ENCODE results near the gene SLC2A9. TPM values are rescaled to one million over a fixed set of nuclear protein-coding genes. Genes with fewer than 3 reads are reported as not detected.

SLC2A9 gene
- total RNA-seq, 2 experiments from 2014 or later, result not detected

DNA sequence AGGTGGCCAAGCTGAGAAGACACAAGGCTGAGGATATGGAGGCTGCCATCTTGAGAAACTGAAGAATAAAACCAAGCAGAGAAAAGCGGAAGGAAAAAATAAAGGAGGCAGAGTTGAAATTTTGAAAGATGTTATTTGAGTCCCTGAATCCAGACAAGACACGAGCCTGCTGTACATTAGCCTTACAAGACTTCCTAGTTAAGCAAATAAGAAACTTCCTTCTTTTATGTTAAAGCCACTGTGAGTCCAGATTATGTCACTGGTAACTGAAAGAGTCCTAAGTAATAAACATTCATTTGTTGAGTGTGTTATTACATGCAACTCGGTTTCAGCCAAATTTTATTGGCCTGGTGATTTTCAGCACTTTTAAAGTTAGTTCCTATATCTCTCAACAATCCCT, 209.5 kb downstream of the SLC2A9 start:
- H2AFZ ChIP-seq (ENCODE audit: low read length), result no peak overlapping the region
- CTCF ChIA-PET (ENCODE audit: unreplicated experiment), result no interaction called here
- no peaks in the 10 kb centered on the region for H3K9me2 ChIP-seq (ENCODE audit: insufficient read depth, low read length)
- TF ChIP-seq EZH2phosphoT487 (IDR thresholded peaks at IDR 0.05; ENCODE audit: borderline replicate concordance, low read depth, low read length), result no peak
- TF ChIP-seq, protein P1, sequence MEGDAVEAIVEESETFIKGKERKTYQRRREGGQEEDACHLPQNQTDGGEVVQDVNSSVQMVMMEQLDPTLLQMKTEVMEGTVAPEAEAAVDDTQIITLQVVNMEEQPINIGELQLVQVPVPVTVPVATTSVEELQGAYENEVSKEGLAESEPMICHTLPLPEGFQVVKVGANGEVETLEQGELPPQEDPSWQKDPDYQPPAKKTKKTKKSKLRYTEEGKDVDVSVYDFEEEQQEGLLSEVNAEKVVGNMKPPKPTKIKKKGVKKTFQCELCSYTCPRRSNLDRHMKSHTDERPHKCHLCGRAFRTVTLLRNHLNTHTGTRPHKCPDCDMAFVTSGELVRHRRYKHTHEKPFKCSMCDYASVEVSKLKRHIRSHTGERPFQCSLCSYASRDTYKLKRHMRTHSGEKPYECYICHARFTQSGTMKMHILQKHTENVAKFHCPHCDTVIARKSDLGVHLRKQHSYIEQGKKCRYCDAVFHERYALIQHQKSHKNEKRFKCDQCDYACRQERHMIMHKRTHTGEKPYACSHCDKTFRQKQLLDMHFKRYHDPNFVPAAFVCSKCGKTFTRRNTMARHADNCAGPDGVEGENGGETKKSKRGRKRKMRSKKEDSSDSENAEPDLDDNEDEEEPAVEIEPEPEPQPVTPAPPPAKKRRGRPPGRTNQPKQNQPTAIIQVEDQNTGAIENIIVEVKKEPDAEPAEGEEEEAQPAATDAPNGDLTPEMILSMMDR (conservative IDR thresholded peaks at IDR 0.05; ENCODE audit: low read length), result no peak
- H3K79me2 ChIP-seq (ENCODE audit: insufficient read depth, low read depth, low read length), result no peaks in the 10 kb centered on the region
- no peak overlapping the region for H3K4me3 ChIP-seq (ENCODE audit: low read depth, low read length, poor library complexity, severe bottlenecking)
- BruUV-seq (replicated peaks), result no TSS peak
- no peak overlapping the region for H3K4me2 ChIP-seq (ENCODE audit: low read length)
- H4K20me1 ChIP-seq (ENCODE audit: insufficient read depth, low read length), result no peaks in the 10 kb centered on the region
- H3K4me1 ChIP-seq (ENCODE audit: insufficient read depth, low read length, poor library complexity, severe bottlenecking), result no peaks in the 10 kb centered on the region
- POLR2A ChIA-PET, result no interaction called here
- no peaks in the 10 kb centered on the region for H3K9me3 ChIP-seq (ENCODE audit: low read length)
- no peak overlapping the region for H3K27ac ChIP-seq (ENCODE audit: low read depth, low read length, poor library complexity, severe bottlenecking)
- intact Hi-C loops (cut with micrococcal nuclease; ENCODE audit: unreplicated experiment), result no loop called here
- DNase-seq (ENCODE audit: low spot score), result no peak
- no peaks in the 10 kb centered on the region for H3K36me3 ChIP-seq (ENCODE audit: insufficient read depth, low read length)

DNA sequence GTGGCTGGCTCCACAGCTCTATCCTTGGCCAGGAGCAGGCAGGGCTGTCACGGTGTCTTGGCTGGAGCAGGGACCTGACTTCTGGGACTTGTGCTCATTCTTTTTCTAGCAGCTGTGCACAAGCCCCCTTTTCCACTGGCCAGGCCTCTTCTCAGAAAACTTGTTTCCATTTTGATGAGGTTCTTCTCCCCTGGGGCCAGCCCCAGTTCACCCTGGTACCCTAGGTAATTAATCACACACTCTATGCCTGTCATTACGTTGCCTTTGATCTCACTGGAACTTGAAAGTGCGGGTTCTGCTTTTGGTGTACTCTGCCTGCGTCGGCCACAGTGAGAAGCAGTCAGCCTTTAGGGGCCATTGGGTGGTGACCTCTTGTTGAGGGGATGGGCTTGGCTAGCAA, 213.2 kb downstream of the SLC2A9 start:
- BruUV-seq (replicated peaks), result no TSS peak
- POLR2A ChIA-PET, result no interaction called here
- CTCF ChIA-PET (ENCODE audit: unreplicated experiment), result no interaction called here

DNA sequence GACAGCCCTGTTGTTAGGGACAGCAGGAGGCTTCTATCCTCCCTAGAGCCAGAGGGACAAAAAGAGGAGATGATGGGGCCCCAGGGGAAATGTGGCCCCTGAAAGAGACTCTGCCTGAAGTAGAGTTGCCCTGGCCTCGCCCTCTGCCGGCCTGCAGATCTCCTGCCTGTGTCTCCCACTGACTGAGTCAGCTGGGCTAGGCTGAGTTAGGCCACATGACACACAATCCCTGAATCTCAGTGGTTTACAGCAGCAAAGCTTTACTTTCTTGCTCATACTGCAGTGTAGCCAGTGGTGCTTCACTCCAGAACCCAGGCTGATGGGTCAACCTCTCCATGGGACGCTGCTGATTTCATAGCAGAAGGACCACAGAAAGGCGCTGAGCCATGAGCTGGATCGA, 216.4 kb downstream of the SLC2A9 start:
- Histone ChIP-seq H3K36me3 (ENCODE audit: insufficient read depth, low read length) (no peaks in the 10 kb centered on the region), H3K9me2 (ENCODE audit: insufficient read depth, low read length) (no peaks in the 10 kb centered on the region), H4K20me1 (ENCODE audit: insufficient read depth, low read length) (no peaks in the 10 kb centered on the region), H3K4me1 (ENCODE audit: insufficient read depth, low read length, poor library complexity, severe bottlenecking) (no peaks in the 10 kb centered on the region), H3K27ac (ENCODE audit: low read depth, low read length, poor library complexity, severe bottlenecking) (no peak overlapping the region), H2AFZ (ENCODE audit: low read length) (no peak overlapping the region), H3K79me2 (ENCODE audit: insufficient read depth, low read depth, low read length) (no peaks in the 10 kb centered on the region), H3K4me3 (ENCODE audit: low read depth, low read length, poor library complexity, severe bottlenecking) (no peak overlapping the region), H3K9me3 (ENCODE audit: low read length) (no peaks in the 10 kb centered on the region), H3K4me2 (ENCODE audit: low read length) (no peak overlapping the region)
- ChIA-PET CTCF (ENCODE audit: unreplicated experiment) (no interaction called here), POLR2A (no interaction called here)
- TF ChIP-seq EZH2phosphoT487 (IDR thresholded peaks at IDR 0.05; ENCODE audit: borderline replicate concordance, low read depth, low read length), result no peak
- TF ChIP-seq, protein P1 (conservative IDR thresholded peaks at IDR 0.05; ENCODE audit: low read length), result no peak
- intact Hi-C loops (cut with micrococcal nuclease; ENCODE audit: unreplicated experiment), result no loop called here
- no TSS peak for BruUV-seq (replicated peaks)
- no peak for DNase-seq (ENCODE audit: low spot score)

More for the DNA sequence above, 213.2 kb downstream of the SLC2A9 start:
- no peak for DNase-seq (ENCODE audit: low spot score)
- Histone ChIP-seq H3K27ac (ENCODE audit: low read depth, low read length, poor library complexity, severe bottlenecking) (no peak overlapping the region), H4K20me1 (ENCODE audit: insufficient read depth, low read length) (no peaks in the 10 kb centered on the region), H3K9me3 (ENCODE audit: low read length) (no peaks in the 10 kb centered on the region), H3K4me2 (ENCODE audit: low read length) (no peak overlapping the region), H3K4me1 (ENCODE audit: insufficient read depth, low read length, poor library complexity, severe bottlenecking) (no peaks in the 10 kb centered on the region), H3K36me3 (ENCODE audit: insufficient read depth, low read length) (no peaks in the 10 kb centered on the region), H3K4me3 (ENCODE audit: low read depth, low read length, poor library complexity, severe bottlenecking) (no peak overlapping the region), H2AFZ (ENCODE audit: low read length) (no peak overlapping the region), H3K9me2 (ENCODE audit: insufficient read depth, low read length) (no peaks in the 10 kb centered on the region), H3K79me2 (ENCODE audit: insufficient read depth, low read depth, low read length) (no peaks in the 10 kb centered on the region)
- intact Hi-C loops (cut with micrococcal nuclease; ENCODE audit: unreplicated experiment), result no loop called here
- TF ChIP-seq EZH2phosphoT487 (IDR thresholded peaks at IDR 0.05; ENCODE audit: borderline replicate concordance, low read depth, low read length), result no peak

Measured in OCI-LY7 (cell line).